Astrocyte of the cerebellum (primary cell): ENCODE measurements around the gene TBC1D3B.
A peak's percentile ranks its signal among the peaks of the same experiment; 100 is the strongest.

Experiments used
- DNase-seq: peaks from one replicate; pipeline ENCODE4 v3.0.0-alpha.2; 2011; ENCODE audit warnings: low read depth
- H3K4me3 ChIP-seq: 2 replicates; pipeline ENCODE4 v1.5.1; 2011; ENCODE audit warnings: mild to moderate bottlenecking, low read depth, low read length, moderate library complexity
- CTCF ChIP-seq: IDR thresholded peaks from 2 replicates; pipeline ENCODE4 v1.5.1; 2012; ENCODE audit warnings: low read length, low read depth, moderate library complexity, mild to moderate bottlenecking; ENCODE audit errors: missing control alignments
- in situ Hi-C: cut with HindIII; loops from 2 replicates; pipeline ENCODE4 v1.10.0; 2017; ENCODE audit warnings: low sequenced_read_pairs

TBC1D3B gene

GRCh38 chr17:36120221-36120620 lies 56.2 kb downstream of the TBC1D3B start:
- no peak for TF ChIP-seq CTCF
- no peak overlapping the region for H3K4me3 ChIP-seq
- in situ Hi-C loops, result loop anchor here (25.0 kb wide), 2 partner anchors 92 to 133 kb away; partner anchors contain the start of genes CCL14, CCL16 and CCL4L2
- peak; percentile 24 for DNase-seq

GRCh38 chr17:36118477-36119353 lies 57.7 kb downstream of the TBC1D3B start:
- no peak for TF ChIP-seq CTCF
- no peak overlapping the region for H3K4me3 ChIP-seq
- DNase-seq, result no peak
- in situ Hi-C loops, result loop anchor here (25.0 kb wide), 2 partner anchors 94 to 131 kb away; partner anchors contain the start of genes CCL14, CCL16 and CCL4L2

- H3K4me3 ChIP-seq, result no peak overlapping the region
- DNase-seq, result no peak
- in situ Hi-C loops, result loop anchor here (25.0 kb wide), 2 partner anchors 95 to 130 kb away; partner anchors contain the start of genes CCL14, CCL16 and CCL4L2
- TF ChIP-seq CTCF, result no peak
Observed at GRCh38 chr17:36117505-36118382, 58.7 kb downstream of the TBC1D3B start.
